Neural cell (in vitro differentiated cells): ENCODE measurements around the gene AKAP5. TPM values are rescaled to one million over a fixed set of nuclear protein-coding genes. Genes with fewer than 3 reads are reported as not detected.

Experiments
- H2AFZ ChIP-seq: fragments of 200-600, 300-800 bp; sonication (generic), shearing (Covaris generic); 2 replicates; pipeline ENCODE4 v1.6.0; 2014; ENCODE audit warnings: low read depth, mild to moderate bottlenecking, antibody characterized with exemption, low read length, moderate library complexity
- H3F3A ChIP-seq: fragments of 200-600 bp; shearing (Covaris generic); 2 replicates; pipeline ENCODE4 v1.6.1; 2016; ENCODE audit warnings: mild to moderate bottlenecking, moderate library complexity, mixed read lengths, antibody characterized with exemption, low read length; ENCODE audit not compliant: insufficient read depth, poor library complexity, severe bottlenecking
- H3K27ac ChIP-seq: fragments of 200-600, 300-800 bp; sonication (generic), shearing (Covaris generic); 2 replicates; pipeline ENCODE4 v1.5.1; 2014; ENCODE audit warnings: mild to moderate bottlenecking, low read length, moderate library complexity
- H3K27me3 ChIP-seq: fragments of 300-800, 200-600 bp; sonication (generic), shearing (Covaris generic); 2 replicates; pipeline ENCODE4 v1.6.0; 2014; ENCODE audit warnings: mild to moderate bottlenecking, low read depth, low read length, moderate library complexity; ENCODE audit not compliant: insufficient read depth
- H3K36me3 ChIP-seq: fragments of 300-800, 200-600 bp; sonication (generic), shearing (Covaris generic); 2 replicates; pipeline ENCODE4 v1.5.1; 2014; ENCODE audit warnings: mild to moderate bottlenecking, antibody characterized with exemption, low read length, moderate library complexity; ENCODE audit not compliant: insufficient read depth
- H3K4me2 ChIP-seq: fragments of 300-800, 200-600 bp; sonication (generic), shearing (Covaris generic); 2 replicates; pipeline ENCODE4 v1.6.0; 2014; ENCODE audit warnings: mild to moderate bottlenecking, low read length
- H3K4me3 ChIP-seq: fragments of 300-800, 200-600 bp; sonication (generic), shearing (Covaris generic); 2 replicates; pipeline ENCODE4 v1.5.1; 2014; ENCODE audit warnings: mild to moderate bottlenecking, low read length, moderate library complexity
- H3K79me2 ChIP-seq: fragments of 200-600 bp; shearing (Covaris generic); replicated peaks from 2 replicates; pipeline ENCODE4 v1.6.0; 2014; ENCODE audit warnings: mild to moderate bottlenecking, low read length, moderate library complexity; ENCODE audit not compliant: insufficient read depth
- H3K9ac ChIP-seq: fragments of 300-800, 200-600 bp; sonication (generic), shearing (Covaris generic); 2 replicates; pipeline ENCODE4 v1.6.1; 2016; ENCODE audit warnings: mild to moderate bottlenecking, low read length, mixed read lengths
- H3K9me2 ChIP-seq: fragments of 200-600 bp; shearing (Covaris generic); 2 replicates; pipeline ENCODE4 v1.6.1; 2016; ENCODE audit warnings: mild to moderate bottlenecking, low read length, mixed read lengths; ENCODE audit not compliant: insufficient read depth
- H3K9me3 ChIP-seq: fragments of 200-600, 300-800 bp; sonication (generic), shearing (Covaris generic); 2 replicates; pipeline ENCODE4 v1.6.1; 2016; ENCODE audit warnings: mild to moderate bottlenecking, mixed run types, low read length, moderate library complexity, mixed read lengths
- H4K20me1 ChIP-seq: fragments of 200-600 bp; shearing (Covaris generic); 2 replicates; pipeline ENCODE4 v1.6.1; 2016; ENCODE audit warnings: mild to moderate bottlenecking, mixed run types; ENCODE audit not compliant: insufficient read depth
- CTCF ChIP-seq: fragments of 450-650 bp; IDR thresholded peaks from 2 replicates; pipeline ENCODE4 v1.5.1; 2014; ENCODE audit warnings: antibody characterized with exemption, mild to moderate bottlenecking, moderate library complexity; ENCODE audit not compliant: poor library complexity, severe bottlenecking
- EP300 ChIP-seq: fragments of 450-650 bp; conservative IDR thresholded peaks from 2 replicates; pipeline ENCODE4 v1.6.1; 2014; ENCODE audit warnings: antibody characterized with exemption, mild to moderate bottlenecking, moderate library complexity; ENCODE audit not compliant: poor library complexity, severe bottlenecking
- EZH2 ChIP-seq: fragments of 200-600, 300-800 bp; shearing (Covaris generic), sonication (generic); IDR thresholded peaks from 2 replicates; pipeline ENCODE4 v1.6.1; 2014; ENCODE audit warnings: antibody characterized with exemption, low read length, borderline replicate concordance, mild to moderate bottlenecking; ENCODE audit not compliant: insufficient read depth, poor library complexity, severe bottlenecking
- MXI1 ChIP-seq: fragments of 450-650 bp; conservative IDR thresholded peaks from 2 replicates; pipeline ENCODE4 v1.6.1; 2014; ENCODE audit warnings: antibody characterized with exemption, mild to moderate bottlenecking; ENCODE audit not compliant: poor library complexity, severe bottlenecking
- POLR2AphosphoS5 ChIP-seq: IDR thresholded peaks from 2 replicates; pipeline ENCODE4 v1.6.1; 2012
- RAD21 ChIP-seq: fragments of 450-650 bp; conservative IDR thresholded peaks from 2 replicates; pipeline ENCODE4 v1.6.1; 2014; ENCODE audit warnings: antibody characterized with exemption, mild to moderate bottlenecking, moderate library complexity
- REST ChIP-seq: IDR thresholded peaks from 2 replicates; pipeline ENCODE4 v1.6.1; 2012; ENCODE audit warnings: borderline replicate concordance
- SMC3 ChIP-seq: fragments of 450-650 bp; conservative IDR thresholded peaks from 2 replicates; pipeline ENCODE4 v1.6.1; 2014; ENCODE audit warnings: antibody characterized with exemption, mild to moderate bottlenecking, moderate library complexity; ENCODE audit not compliant: poor library complexity
- TAF1 ChIP-seq: IDR thresholded peaks from 2 replicates; pipeline ENCODE4 v1.6.1; 2012; ENCODE audit warnings: low read depth
- polyA plus RNA-seq: library from polyadenylated mRNA; depleted of rRNA; stranded (reverse); fragments of >200 nt; gene quantifications from 2 replicates; pipeline ENCODE4 v1.2.3, GENCODE V29; 2014

The AKAP5 gene
- polyA plus RNA-seq, 1 donor from 2014 or later = 1.8 TPM

GRCh38 chr14:64417771-64418125, 47.6 kb upstream of the AKAP5 start (continued):
- no peak for TF ChIP-seq EP300
- no peak for TF ChIP-seq TAF1
- TF ChIP-seq MXI1 = no peak
- TF ChIP-seq POLR2AphosphoS5 = no peak

- Histone ChIP-seq H3K36me3 (no peaks in the 10 kb centered on the region), H3K4me3 (no peak overlapping the region), H3K27ac (no peak overlapping the region)
These were observed 46.3 kb upstream of the AKAP5 start for GRCh38 chr14:64419003-64419402.

GRCh38 chr14:64421166-64421565, 44.1 kb upstream of the AKAP5 start:
- no peaks in the 10 kb centered on the region for H3K9me3 ChIP-seq
- TF ChIP-seq EP300 (no peak), MXI1 (no peak), SMC3 (no peak), CTCF (no peak), EZH2 (no peak), RAD21 (no peak), POLR2AphosphoS5 (no peak), REST (no peak), TAF1 (no peak)
- H3K9me2 ChIP-seq = no peaks in the 10 kb centered on the region
- no peak overlapping the region for H3K4me3 ChIP-seq
- H4K20me1 ChIP-seq = no peaks in the 10 kb centered on the region
- no peaks in the 10 kb centered on the region for H3F3A ChIP-seq
- H3K4me2 ChIP-seq = no peak overlapping the region
- no peaks in the 10 kb centered on the region for H3K27me3 ChIP-seq
- H3K27ac ChIP-seq = no peak overlapping the region
- no peaks in the 10 kb centered on the region for H3K36me3 ChIP-seq
- H3K79me2 ChIP-seq = no peaks in the 10 kb centered on the region
- no peak overlapping the region for H2AFZ ChIP-seq
- H3K9ac ChIP-seq = no peak overlapping the region

More at GRCh38 chr14:64419003-64419402, 46.3 kb upstream of the AKAP5 start:
- TF ChIP-seq EZH2 (no peak), REST (no peak)
- H3K4me2 ChIP-seq = no peak overlapping the region
- no peak overlapping the region for H3K9ac ChIP-seq
- H2AFZ ChIP-seq = no peak overlapping the region
- no peaks in the 10 kb centered on the region for H3K9me2 ChIP-seq
- no peaks in the 10 kb centered on the region for H3K27me3 ChIP-seq
- no peaks in the 10 kb centered on the region for H3K79me2 ChIP-seq
- H3K9me3 ChIP-seq = no peaks in the 10 kb centered on the region
- no peaks in the 10 kb centered on the region for H3F3A ChIP-seq
- H4K20me1 ChIP-seq = no peaks in the 10 kb centered on the region
